GM21447 (cell line): ENCODE measurements around the gene GEMIN5.
"Not testable (repeated sequence)": the region's sequence is repeated elsewhere in the genome, so short reads cannot be mapped to it uniquely, and the experiment has no call there.

ENCODE experiments used
- ATAC-seq: cut with Tn5 transposase; IDR thresholded peaks from one replicate; pipeline ENCODE4 v1.9.1; 2021; ENCODE audit not compliant: unreplicated experiment

The GEMIN5 gene

DNA sequence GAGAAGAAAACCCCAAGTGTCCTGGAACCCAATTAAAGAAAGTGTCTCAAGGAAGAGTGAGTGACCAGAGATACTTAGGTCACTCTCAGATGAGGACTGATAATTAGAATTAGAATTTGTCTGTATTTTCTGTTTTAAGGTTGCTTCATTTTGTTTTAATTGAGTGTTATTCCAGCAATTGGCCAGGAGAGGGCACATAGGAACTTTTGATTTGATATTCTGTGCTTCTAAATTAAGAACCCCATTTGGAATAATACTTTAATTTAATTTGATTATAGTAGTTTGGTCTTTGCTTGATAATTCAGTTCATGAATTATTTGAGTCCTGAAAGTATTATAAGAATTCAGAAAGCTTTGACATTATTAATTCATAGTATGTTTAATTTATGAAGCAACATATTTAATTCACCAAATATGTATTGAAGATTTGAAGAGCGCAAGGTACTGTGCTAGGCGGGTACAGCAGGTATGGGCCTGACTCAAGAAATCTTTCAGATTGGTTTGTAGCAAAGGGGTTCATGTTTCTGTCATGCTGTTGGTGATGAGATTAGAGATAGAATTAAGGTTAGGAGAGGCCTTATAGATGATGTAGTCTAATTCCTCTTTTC is 7.8 kb upstream of the GEMIN5 start:
- ATAC-seq, result no peak

DNA sequence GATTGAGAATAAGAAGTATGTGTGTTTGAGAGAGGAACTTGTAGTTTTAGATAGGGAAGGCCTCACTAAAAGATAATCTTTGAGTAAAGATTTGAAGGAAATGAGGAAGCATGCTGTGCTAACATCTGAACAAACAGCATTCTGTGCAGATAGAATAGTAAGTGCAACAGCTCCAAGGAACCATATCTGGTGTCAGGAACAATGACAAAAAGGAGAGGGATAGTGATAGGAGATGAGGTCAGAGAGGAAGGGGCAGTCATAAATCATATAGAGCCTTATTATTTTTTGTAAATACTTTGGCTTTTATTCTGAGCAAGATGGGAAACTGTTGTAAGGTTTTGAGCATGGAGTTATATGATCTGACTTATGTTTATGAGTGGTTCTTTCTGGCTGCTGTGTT is 6.7 kb upstream of the GEMIN5 start:
- no peak for ATAC-seq

GRCh38 chr5:154943527-154943926 is 5.5 kb upstream of the GEMIN5 start:
- ATAC-seq, result no peak

- ATAC-seq, result peak; percentile 55
Measured at GRCh38 chr5:154940772-154941620, 3.0 kb upstream of the GEMIN5 start, which contains the start of gene MRPL22. MRPL22 (plus strand) TSS chr5:154941073; CDS start chr5:154941111, 38 bp downstream.

DNA sequence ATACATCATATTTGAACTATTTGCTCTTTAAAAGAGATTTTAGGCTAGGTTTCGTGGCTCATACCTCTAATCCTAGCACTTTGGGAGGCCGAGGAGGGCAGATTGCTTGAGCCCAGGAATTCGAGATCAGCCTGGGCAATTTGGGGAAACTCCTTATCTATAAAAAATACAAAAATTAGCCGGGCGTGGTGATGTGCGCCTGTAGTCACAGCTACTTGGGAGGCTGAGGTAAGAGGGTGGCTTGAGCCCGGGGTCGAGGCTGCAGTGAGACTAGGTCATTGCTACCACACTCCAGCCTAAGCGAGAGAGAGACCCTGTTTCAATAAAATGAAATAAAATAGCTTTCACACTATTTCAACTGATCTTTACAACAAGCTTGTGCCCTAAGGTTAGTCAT is 2.4 kb upstream of the GEMIN5 start:
- ATAC-seq, result no peak

DNA sequence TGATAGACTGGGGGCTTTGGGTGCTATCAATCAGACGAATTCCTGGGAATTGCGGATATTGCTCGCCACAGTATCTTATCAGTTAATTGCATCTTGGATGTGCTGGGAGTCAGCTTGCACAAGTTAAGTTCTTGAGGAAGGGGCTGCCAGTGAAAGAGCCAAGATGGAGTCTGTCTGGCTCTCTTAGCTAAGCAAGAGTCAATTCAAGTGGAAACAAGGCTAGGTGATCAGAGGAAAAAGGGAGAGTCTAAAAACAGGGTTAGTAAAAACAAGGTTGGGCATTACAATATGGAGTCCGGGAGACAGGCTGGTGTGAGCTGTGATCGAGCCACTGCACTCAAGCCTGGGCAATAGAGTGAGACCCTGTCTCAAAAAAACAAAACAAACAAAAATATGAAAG is 1.4 kb upstream of the GEMIN5 start:
- ATAC-seq, result not testable (repeated sequence)

- ATAC-seq, result no peak
Measured at GRCh38 chr5:154937186-154937717, 759 bp downstream of the GEMIN5 start.

GRCh38 chr5:154934881-154935280 is 3.1 kb downstream of the GEMIN5 start:
- no peak for ATAC-seq

DNA sequence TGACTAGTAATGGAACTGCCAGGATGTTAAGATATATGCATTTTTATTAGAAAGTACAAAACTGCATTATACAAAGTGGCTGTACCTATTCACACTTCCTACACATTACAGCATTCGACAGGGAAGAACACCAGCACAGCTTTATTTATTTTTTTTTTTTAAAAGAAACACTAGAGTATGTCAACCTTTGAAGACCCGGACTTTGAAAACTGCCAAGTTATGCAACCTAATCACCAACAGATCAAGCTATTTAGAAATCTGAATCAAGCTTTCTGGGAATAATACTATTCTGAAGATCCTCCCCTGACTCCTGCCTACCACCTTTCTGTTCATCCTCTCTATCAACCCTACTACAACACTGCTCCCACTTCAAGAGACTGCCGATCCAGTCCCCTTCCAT is 4.5 kb downstream of the GEMIN5 start:
- no peak for ATAC-seq

DNA sequence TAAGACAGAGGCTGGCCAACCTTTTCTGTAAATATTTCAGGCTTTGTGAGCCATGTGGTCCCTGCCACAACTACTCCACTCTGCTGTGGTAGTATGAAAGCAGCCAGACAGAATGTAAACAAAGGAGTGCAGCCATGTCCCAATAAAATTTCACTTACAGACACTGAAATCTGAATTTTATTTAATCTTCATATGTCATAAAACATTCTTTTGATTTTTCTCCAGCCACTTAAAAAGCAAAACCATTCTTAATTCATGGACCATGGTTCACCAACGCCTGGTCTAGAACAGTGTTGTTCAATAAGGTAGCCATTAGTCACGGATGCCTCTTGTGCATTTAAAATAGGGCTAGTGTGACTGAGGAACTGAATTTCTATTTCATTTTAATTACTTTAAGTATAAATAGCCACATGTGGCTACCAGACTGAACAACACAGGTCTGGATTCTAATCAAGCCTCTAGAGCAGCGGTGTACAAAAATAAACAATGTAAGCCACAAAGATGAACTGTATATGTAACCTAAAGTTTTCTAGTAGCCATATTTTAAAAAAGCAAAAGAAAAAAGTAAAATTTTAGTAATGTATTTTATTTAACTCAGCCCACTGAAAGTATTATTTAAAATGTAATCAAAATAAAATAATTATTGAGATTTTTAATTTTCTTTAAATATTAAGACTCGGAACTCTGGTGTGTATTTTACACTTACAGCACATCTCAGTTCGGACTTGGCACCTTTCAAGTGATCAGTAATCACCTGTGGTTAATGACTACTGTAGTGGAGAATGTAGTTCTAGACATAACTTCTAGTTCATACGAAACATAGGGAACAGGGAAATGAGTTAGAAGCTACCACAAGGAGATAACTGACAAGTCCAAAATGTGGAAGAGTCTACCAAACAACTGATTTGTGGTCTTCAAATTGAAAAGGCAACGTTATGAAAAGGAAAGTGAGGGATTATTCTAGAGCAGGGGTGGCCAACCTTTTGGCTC is 14.3 kb downstream of the GEMIN5 start:
- no peak for ATAC-seq

DNA sequence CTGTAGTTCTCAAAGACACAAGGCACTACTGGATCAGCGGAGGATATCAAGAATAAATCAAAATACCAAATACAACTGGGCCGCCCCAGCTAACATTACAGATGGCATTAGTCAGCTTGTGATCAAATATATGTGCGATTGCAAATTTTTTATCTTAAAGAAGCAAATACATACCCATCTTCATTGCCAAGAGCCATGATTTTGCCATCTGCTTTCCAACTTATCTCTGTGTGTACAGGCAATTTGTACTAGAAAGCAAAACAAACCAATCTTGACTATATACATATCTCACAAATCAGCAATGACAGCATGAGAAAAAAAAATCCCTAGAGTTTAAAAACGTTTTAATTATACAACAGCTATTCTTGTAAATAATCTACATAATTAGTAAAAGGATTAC is 20.3 kb downstream of the GEMIN5 start:
- ATAC-seq, result no peak

DNA sequence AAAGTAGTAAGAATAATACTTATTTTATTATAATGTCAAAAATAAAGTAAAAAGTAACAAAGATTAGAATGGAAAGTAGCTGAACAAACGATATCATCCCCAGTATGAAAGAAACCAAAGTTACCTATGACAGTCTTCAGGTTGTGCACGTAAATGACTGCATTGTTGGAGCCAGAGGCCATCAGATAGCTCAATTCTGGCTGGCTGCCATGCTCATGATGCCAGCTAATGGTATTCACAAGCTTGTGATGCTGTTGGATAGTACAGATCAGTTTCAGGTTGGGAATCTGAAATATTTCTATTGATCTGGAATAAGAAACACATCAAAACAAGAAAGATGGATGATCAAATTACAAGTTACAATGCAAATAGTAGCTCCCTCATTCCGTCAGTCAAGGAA is 21.1 kb downstream of the GEMIN5 start:
- ATAC-seq, result no peak

GRCh38 chr5:154905601-154906000 is 32.4 kb downstream of the GEMIN5 start:
- not testable (repeated sequence) for ATAC-seq

- ATAC-seq, result no peak
Measured at GRCh38 chr5:154901913-154902312, 36.1 kb downstream of the GEMIN5 start.

DNA sequence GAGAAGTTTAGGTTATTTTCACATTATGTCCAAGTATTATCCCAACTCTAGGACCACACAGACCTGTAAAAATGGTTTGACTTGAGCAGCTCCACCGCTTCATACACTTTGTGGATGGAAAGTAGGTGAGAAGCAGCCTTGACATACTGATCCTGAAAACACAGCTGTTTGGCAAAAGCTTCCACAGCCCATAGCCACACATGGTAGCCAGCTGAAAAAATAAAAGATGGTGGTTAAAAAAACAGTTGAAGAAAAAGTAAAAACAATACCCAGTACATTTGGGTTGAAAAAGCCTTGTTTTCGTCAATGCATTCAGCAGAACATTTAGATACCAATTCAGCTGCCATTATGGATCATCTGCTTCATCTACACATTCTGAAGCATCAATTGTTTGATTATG is 36.7 kb downstream of the GEMIN5 start:
- no peak for ATAC-seq

DNA sequence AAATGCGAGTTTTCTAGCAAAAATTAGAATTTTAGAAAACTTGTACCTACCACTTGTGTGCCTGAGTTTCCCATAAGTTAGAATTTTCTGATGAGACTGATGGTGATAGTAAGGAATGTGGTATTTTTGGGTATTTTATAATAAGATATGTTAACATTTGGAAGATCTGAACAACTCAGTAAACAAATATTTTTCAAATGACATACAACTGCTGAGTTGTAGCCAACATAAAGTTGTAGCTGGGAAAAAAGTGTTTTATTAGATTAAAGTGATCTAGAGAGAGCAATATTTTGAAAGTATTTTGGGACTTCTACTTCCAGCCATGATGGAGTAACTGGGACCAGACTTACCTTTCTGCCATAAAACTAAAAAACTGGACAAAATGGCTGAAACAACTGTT is 37.9 kb downstream of the GEMIN5 start:
- ATAC-seq, result no peak

GRCh38 chr5:154899151-154899816 is 38.7 kb downstream of the GEMIN5 start:
- no peak for ATAC-seq

DNA sequence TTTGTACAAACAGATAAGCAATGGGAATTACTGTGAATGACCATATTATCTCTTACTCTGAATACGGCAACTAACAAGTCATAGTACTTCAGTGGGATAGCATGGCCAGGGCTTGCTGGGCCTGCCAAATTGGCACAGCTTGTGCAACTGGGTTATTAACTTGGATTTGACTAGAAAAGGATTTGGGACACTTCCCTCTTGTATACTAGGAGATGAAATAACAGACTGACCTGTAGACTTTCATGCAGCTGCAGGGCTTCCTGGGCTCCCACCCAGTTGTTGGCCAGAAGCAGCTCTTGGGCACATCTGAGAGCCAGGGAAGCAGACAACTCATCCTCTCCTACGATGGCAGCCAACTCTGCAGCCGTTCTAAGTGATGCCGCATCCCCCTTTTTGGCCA is 39.8 kb downstream of the GEMIN5 start:
- ATAC-seq, result no peak

- no peak for ATAC-seq
Measured at GRCh38 chr5:154896562-154897165, 41.3 kb downstream of the GEMIN5 start.
